Measurements from ENCODE around the gene PALD1. TPM values are rescaled to one million over a fixed set of nuclear protein-coding genes. Genes with fewer than 3 reads are reported as not detected.

Gene PALD1
- total and polyA plus RNA-seq, 12 donors, result 2.0 to 16.2 (median 7.4) TPM

DNA sequence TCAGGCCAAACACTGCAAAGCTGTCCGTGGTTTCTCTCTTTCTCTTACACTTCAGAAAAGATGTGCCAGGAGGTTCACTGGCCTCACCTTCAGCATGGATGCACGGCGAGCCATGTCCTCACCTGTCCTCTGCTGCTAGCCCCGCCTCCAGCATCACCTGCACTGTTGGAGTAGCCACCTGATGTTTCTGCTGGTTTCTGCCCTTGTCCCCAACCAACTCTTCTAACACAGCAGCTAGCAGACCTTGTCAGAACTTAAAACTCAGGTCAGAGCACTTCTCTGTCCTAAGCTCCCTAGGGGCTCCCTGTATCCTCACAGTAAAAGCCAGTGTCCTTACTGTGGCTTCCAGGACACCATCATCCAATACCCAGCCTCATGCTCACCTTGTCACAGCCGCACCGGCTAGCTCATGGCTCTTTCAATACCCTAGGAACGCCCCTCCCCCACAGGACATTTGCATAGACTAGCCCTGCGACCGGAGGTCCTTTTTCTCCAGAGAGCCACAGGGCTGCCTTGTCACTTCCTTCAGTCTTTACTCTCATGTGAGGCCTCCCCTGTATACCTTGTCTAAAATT is 15.2 kb downstream of the PALD1 start:
- 67 to 73% (median 68%) methylated on average over 9 of the region's 9 CpGs for WGBS, 4 donors
- Histone ChIP-seq H3K4me3 (no peak overlapping the region), H3K27ac (peak overlapping the region; percentile 12 to 89 (median 55)), H3K9me3 (replicated peaks in 1 of 3) (no peaks in the 10 kb centered on the region), H3K4me1 (replicated peaks in 1 of 2) (peaks cover 0 to 5% of the 10 kb centered on the region in 2 donors), H3K27me3 (no peaks in the 10 kb centered on the region), H3K36me3 (replicated peaks in 1 of 2) (no peaks in the 10 kb centered on the region)
- intact Hi-C loops (cut with DNase I), result no loop called here
- TF ChIP-seq POLR2A (IDR thresholded peaks at IDR 0.05), result no peak
- TF ChIP-seq, protein P1, sequence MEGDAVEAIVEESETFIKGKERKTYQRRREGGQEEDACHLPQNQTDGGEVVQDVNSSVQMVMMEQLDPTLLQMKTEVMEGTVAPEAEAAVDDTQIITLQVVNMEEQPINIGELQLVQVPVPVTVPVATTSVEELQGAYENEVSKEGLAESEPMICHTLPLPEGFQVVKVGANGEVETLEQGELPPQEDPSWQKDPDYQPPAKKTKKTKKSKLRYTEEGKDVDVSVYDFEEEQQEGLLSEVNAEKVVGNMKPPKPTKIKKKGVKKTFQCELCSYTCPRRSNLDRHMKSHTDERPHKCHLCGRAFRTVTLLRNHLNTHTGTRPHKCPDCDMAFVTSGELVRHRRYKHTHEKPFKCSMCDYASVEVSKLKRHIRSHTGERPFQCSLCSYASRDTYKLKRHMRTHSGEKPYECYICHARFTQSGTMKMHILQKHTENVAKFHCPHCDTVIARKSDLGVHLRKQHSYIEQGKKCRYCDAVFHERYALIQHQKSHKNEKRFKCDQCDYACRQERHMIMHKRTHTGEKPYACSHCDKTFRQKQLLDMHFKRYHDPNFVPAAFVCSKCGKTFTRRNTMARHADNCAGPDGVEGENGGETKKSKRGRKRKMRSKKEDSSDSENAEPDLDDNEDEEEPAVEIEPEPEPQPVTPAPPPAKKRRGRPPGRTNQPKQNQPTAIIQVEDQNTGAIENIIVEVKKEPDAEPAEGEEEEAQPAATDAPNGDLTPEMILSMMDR (IDR thresholded peaks at IDR 0.05), result no peak
- DNase-seq, result peak in 2 of 7 donors; percentile 64 to 76

DNA sequence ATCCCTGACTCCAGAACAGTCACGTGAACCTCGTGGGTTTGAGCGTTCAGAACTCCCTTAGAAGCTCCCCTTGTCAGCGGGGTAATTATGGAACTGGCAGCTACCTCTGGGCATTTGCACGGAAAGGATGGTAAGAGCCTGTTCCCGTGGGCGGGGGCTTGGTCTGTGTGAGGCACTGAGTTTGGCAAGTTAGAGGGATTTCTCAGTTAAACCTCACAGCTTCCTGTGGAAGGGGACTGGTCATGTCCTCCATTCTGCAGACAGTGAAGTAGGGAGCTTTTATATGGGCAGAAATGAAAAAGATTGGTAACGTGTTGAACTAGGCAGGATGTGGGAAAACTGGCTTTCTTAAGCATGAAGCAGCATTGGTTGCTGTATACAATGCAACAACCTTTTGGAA is 16.0 kb downstream of the PALD1 start:
- Histone ChIP-seq H3K36me3 (replicated peaks in 1 of 2) (no peaks in the 10 kb centered on the region), H3K9me3 (replicated peaks in 1 of 3) (no peaks in the 10 kb centered on the region), H3K27me3 (no peaks in the 10 kb centered on the region), H3K4me3 (no peak overlapping the region), H3K27ac (peak overlapping the region in 4 of 5 donors; percentile 12 to 89 (median 57)), H3K4me1 (replicated peaks in 1 of 2) (peaks cover 0 to 13% of the 10 kb centered on the region in 2 donors)
- intact Hi-C loops (cut with DNase I), result no loop called here
- TF ChIP-seq, protein P1 (IDR thresholded peaks at IDR 0.05), result no peak
- TF ChIP-seq POLR2A (IDR thresholded peaks at IDR 0.05), result no peak
- no peak for DNase-seq
- 61 to 65% (median 63%) methylated on average over 6 to 8 of the region's 8 CpGs for WGBS, 4 donors

DNA sequence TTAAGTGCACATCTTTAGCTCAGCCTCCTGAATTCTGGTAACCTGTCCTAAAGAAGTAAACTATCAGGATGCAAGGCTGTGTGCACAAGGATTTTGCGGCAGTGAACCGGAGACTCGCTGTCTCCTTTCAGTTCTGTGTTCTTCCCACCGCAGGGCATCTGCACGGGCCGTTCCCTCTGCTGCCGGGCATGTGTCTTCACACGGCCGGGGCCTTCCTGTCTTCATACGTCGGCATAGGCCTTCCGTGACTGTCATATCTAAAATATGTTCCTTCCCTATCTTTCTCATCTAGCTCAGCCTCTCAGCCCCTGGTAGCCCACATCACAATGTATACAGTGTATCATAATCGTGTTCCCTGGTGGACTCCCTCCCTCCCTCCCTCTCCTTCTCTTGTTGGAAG is 16.4 kb downstream of the PALD1 start:
- peaks cover 0 to 17% of the 10 kb centered on the region in 2 donors for H3K4me1 ChIP-seq (replicated peaks in 1 of 2)
- no peaks in the 10 kb centered on the region for H3K27me3 ChIP-seq
- H3K27ac ChIP-seq, result peak overlapping the region in 4 of 5 donors; percentile 46 to 89 (median 57)
- 57 to 80% (median 70%) methylated on average over 13 of the region's 13 CpGs for WGBS, 4 donors
- intact Hi-C loops (cut with DNase I), result no loop called here
- H3K9me3 ChIP-seq (replicated peaks in 1 of 3), result no peaks in the 10 kb centered on the region
- peak in 5 of 7 donors; percentile 35 to 82 (median 64) for DNase-seq
- no peaks in the 10 kb centered on the region for H3K36me3 ChIP-seq (replicated peaks in 1 of 2)
- TF ChIP-seq, protein P1 (IDR thresholded peaks at IDR 0.05), result no peak
- TF ChIP-seq POLR2A (IDR thresholded peaks at IDR 0.05), result no peak
- H3K4me3 ChIP-seq, result no peak overlapping the region

DNA sequence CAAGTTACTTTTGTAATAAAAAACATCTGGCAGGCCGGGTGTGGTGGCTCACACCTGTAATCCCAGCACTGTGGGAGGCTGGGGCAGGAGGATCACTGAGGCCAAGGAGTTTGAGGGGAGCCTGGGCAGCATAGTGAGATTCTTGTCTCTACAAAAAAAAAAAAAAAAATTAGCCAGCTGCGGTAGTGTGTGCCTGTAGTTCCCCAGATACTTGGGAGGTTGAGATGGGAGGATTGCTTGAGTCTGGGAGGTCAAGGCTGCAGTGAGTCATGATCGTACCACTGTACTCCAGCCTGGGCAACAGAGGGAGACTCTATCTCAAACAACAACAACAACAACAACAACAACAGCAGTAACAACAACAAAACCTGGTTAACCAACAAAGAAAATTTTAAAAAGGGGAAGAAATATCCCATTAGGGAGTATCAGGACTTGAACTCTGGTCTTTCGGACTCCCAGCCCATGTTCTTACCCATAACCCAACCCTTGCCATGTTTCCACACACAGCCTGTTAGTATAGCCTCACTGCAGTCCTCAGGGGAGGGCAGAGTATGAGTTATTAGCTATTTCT is 17.2 kb downstream of the PALD1 start:
- H3K4me1 ChIP-seq (replicated peaks in 1 of 2), result peaks cover 0 to 21% of the 10 kb centered on the region in 2 donors
- 62 to 69% (median 67%) methylated on average over 4 of the region's 4 CpGs for WGBS, 4 donors
- no peak for TF ChIP-seq POLR2A (IDR thresholded peaks at IDR 0.05)
- TF ChIP-seq, protein P1 (IDR thresholded peaks at IDR 0.05), result no peak
- H3K9me3 ChIP-seq (replicated peaks in 1 of 3), result no peaks in the 10 kb centered on the region
- H3K27ac ChIP-seq, result peak overlapping the region in 3 of 5 donors; percentile 46 to 89 (median 59)
- intact Hi-C loops (cut with DNase I), result no loop called here
- H3K4me3 ChIP-seq, result no peak overlapping the region
- H3K27me3 ChIP-seq, result no peaks in the 10 kb centered on the region
- H3K36me3 ChIP-seq (replicated peaks in 1 of 2), result no peaks in the 10 kb centered on the region
- DNase-seq, result no peak

All from adrenal gland (tissue), 12 donors.